Mesenchymal stem cell (in vitro differentiated cells and primary cell): ENCODE measurements around the gene TRIM3.

Experiments used
- DNase-seq: peaks from one replicate; pipeline ENCODE4 v3.0.0-alpha.2; 2013
- H2AFZ ChIP-seq: one replicate; pipeline ENCODE4 v1.6.1; 2013; ENCODE audit warnings: low read depth, mild to moderate bottlenecking, control low read depth, inconsistent platforms, low read length, moderate library complexity
- H2AK5ac ChIP-seq: 2 replicates; pipeline ENCODE4 v1.6.1; 2013; ENCODE audit warnings: low read length, moderate library complexity, mild to moderate bottlenecking, inconsistent platforms; ENCODE audit not compliant: severe bottlenecking
- H2BK120ac ChIP-seq: one replicate; pipeline ENCODE4 v1.6.1; 2013; ENCODE audit warnings: low read depth, mild to moderate bottlenecking, inconsistent platforms, low read length, moderate library complexity
- H2BK12ac ChIP-seq, 2 experiments: one replicate each; pipeline ENCODE4 v1.6.1; 2013; ENCODE audit warnings: inconsistent platforms in 2 of 2, low read length in 2 of 2, mild to moderate bottlenecking in 2 of 2, moderate library complexity in 2 of 2, control low read depth in 1 of 2
- H2BK15ac ChIP-seq: one replicate; pipeline ENCODE4 v1.6.1; 2013; ENCODE audit warnings: mild to moderate bottlenecking, low read depth, inconsistent platforms; ENCODE audit not compliant: poor library complexity, severe bottlenecking
- H2BK5ac ChIP-seq: 2 replicates; pipeline ENCODE4 v1.6.1; 2013; ENCODE audit warnings: low read depth, mild to moderate bottlenecking, low read length, control low read depth, inconsistent platforms; ENCODE audit not compliant: poor library complexity, severe bottlenecking
- H3K14ac ChIP-seq, 2 experiments: one replicate each; pipeline ENCODE4 v1.6.1; 2013; ENCODE audit warnings: inconsistent platforms in 2 of 2, low read length in 2 of 2, control low read depth in 1 of 2, mild to moderate bottlenecking in 1 of 2, moderate library complexity in 1 of 2
- H3K18ac ChIP-seq, 2 experiments: one replicate each; pipeline ENCODE4 v1.6.1; 2013; ENCODE audit warnings: inconsistent platforms in 2 of 2, low read length in 2 of 2, control low read depth in 1 of 2, low read depth in 1 of 2, mild to moderate bottlenecking in 1 of 2
- H3K23ac ChIP-seq, 2 experiments: one replicate each; pipeline ENCODE4 v1.6.1; 2013; ENCODE audit warnings: inconsistent platforms in 2 of 2, low read length in 2 of 2, mild to moderate bottlenecking in 2 of 2, moderate library complexity in 2 of 2, control low read depth in 1 of 2
- H3K27ac ChIP-seq: 2 replicates; pipeline ENCODE4 v1.5.1; 2013; ENCODE audit warnings: mild to moderate bottlenecking, moderate library complexity, low read length, control low read depth, inconsistent platforms; ENCODE audit not compliant: poor library complexity, severe bottlenecking
- H3K27me3 ChIP-seq, 2 experiments: 2 replicates each; pipeline versions ENCODE4 v1.6.1 to v1.7.0; 2013; ENCODE audit warnings: low read length in 2 of 2, mild to moderate bottlenecking in 2 of 2, moderate library complexity in 2 of 2, control low read depth in 1 of 2, inconsistent platforms in 1 of 2; ENCODE audit not compliant: control insufficient read depth in 1 of 2, insufficient read depth in 1 of 2
- H3K36me3 ChIP-seq, 2 experiments: 2 replicates each; pipeline versions ENCODE4 v1.6.1 to v1.7.0; 2013; ENCODE audit warnings: low read length in 2 of 2, control low read depth in 1 of 2, inconsistent platforms in 1 of 2, low read depth in 1 of 2, mild to moderate bottlenecking in 1 of 2; ENCODE audit not compliant: insufficient read depth in 2 of 2, control insufficient read depth in 1 of 2
- H3K4ac ChIP-seq, 2 experiments: one replicate each; pipeline ENCODE4 v1.6.1; 2013; ENCODE audit warnings: inconsistent platforms in 2 of 2, low read length in 2 of 2, mild to moderate bottlenecking in 2 of 2, moderate library complexity in 2 of 2, control low read depth in 1 of 2, low read depth in 1 of 2
- H3K4me1 ChIP-seq: 2 replicates; pipeline ENCODE4 v1.6.1; 2013; ENCODE audit warnings: low read depth, low read length, control low read depth; ENCODE audit not compliant: control insufficient read depth, insufficient read depth
- H3K4me2 ChIP-seq: 2 replicates; pipeline ENCODE4 v1.6.1; 2013; ENCODE audit warnings: low read length, mild to moderate bottlenecking, inconsistent platforms; ENCODE audit not compliant: poor library complexity, severe bottlenecking
- H3K4me3 ChIP-seq, 2 experiments: 2 replicates each; pipeline versions ENCODE4 v1.5.1 to v1.7.0; 2013; ENCODE audit warnings: low read length in 2 of 2, mild to moderate bottlenecking in 2 of 2, control low read depth in 1 of 2, low read depth in 1 of 2; ENCODE audit not compliant: insufficient read depth in 1 of 2
- H3K79me1 ChIP-seq: replicated peaks from 2 replicates; pipeline ENCODE4 v1.6.1; 2013; ENCODE audit warnings: mild to moderate bottlenecking, control low read depth, low read length, inconsistent platforms; ENCODE audit not compliant: poor library complexity, severe bottlenecking
- H3K9ac ChIP-seq: 2 replicates; pipeline ENCODE4 v1.7.0; 2013; ENCODE audit warnings: mild to moderate bottlenecking, low read length, moderate library complexity
- H3K9me3 ChIP-seq: 2 replicates; pipeline ENCODE4 v1.7.0; 2013; ENCODE audit warnings: mild to moderate bottlenecking, low read length; ENCODE audit not compliant: control insufficient read depth
- H4K8ac ChIP-seq: one replicate; pipeline ENCODE4 v1.6.1; 2013; ENCODE audit warnings: inconsistent platforms, mild to moderate bottlenecking, low read length, moderate library complexity
- H4K91ac ChIP-seq: one replicate; pipeline ENCODE4 v1.6.1; 2013; ENCODE audit warnings: mild to moderate bottlenecking, low read length, inconsistent platforms
- WGBS: methylation state at CpG from one replicate; pipeline ENCODE4 v1.1.7; 2013; ENCODE audit warnings: mixed read lengths; 5-methylcytosine and 5-hydroxymethylcytosine counted together

The TRIM3 gene

DNA sequence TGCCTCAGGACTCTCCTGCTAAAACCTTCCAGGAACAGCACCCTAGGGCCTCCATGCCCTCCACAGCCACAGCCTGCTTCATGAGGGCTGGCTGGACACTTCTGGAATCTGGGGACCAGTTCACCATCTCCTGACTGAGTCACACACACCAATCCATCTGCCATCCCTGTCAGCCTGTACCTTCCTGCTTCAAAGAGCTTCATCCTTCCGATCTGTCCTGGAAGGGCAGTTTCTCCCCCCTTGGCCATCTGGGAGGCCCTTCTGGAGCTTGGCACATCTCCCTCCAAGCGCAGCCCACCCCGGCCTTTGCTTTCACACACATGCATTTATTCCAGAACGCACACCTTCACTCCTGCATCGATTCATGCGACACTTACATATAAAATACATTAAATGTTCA is 67.9 kb downstream of the TRIM3 start:
- no peaks in the 10 kb centered on the region for H3K9me3 ChIP-seq
- no peak overlapping the region for H3K9ac ChIP-seq
- H3K27me3 ChIP-seq, result no peaks in the 10 kb centered on the region
- H2AK5ac ChIP-seq, result no peak overlapping the region
- no peak overlapping the region for H4K8ac ChIP-seq
- H3K4me2 ChIP-seq, result no peak overlapping the region
- 94% methylated on average over 6 of the region's 6 CpGs for WGBS
- H3K27ac ChIP-seq, result no peak overlapping the region
- no peak overlapping the region for H3K23ac ChIP-seq
- no peak for DNase-seq
- no peak overlapping the region for H2BK120ac ChIP-seq
- no peak overlapping the region for H3K14ac ChIP-seq
- no peak overlapping the region for H3K18ac ChIP-seq
- H3K4ac ChIP-seq, result no peak overlapping the region
- no peak overlapping the region for H2BK5ac ChIP-seq
- peaks cover 48 to 51% of the 10 kb centered on the region in 2 experiments for H3K36me3 ChIP-seq
- H3K79me1 ChIP-seq, result peaks cover 36% of the 10 kb centered on the region
- H2BK12ac ChIP-seq, result no peak overlapping the region
- no peak overlapping the region for H2BK15ac ChIP-seq
- peaks cover 31% of the 10 kb centered on the region for H3K4me1 ChIP-seq
- H4K91ac ChIP-seq, result no peak overlapping the region
- no peak overlapping the region for H3K4me3 ChIP-seq
- no peak overlapping the region for H2AFZ ChIP-seq

- WGBS, result 77% methylated on average over 12 of the region's 13 CpGs
Measured at GRCh38 chr11:6405052-6405667, 68.6 kb downstream of the TRIM3 start.

GRCh38 chr11:6404342-6405051 is 69.2 kb downstream of the TRIM3 start:
- 74% methylated on average over 15 of the region's 16 CpGs for WGBS
- H2AK5ac ChIP-seq, result no peak overlapping the region

More at GRCh38 chr11:6405052-6405667, 68.6 kb downstream of the TRIM3 start:
- Histone ChIP-seq H3K4me2 (no peak overlapping the region), H3K18ac (no peak overlapping the region), H3K9ac (no peak overlapping the region), H3K79me1 (peaks cover 36% of the 10 kb centered on the region), H2BK5ac (no peak overlapping the region), H2BK15ac (no peak overlapping the region), H2BK12ac (no peak overlapping the region), H3K4me3 (no peak overlapping the region), H3K9me3 (no peaks in the 10 kb centered on the region), H3K36me3 (peaks cover 46 to 49% of the 10 kb centered on the region in 2 experiments), H3K27ac (no peak overlapping the region), H2AK5ac (no peak overlapping the region), H3K4me1 (peaks cover 31% of the 10 kb centered on the region), H2AFZ (no peak overlapping the region), H3K27me3 (no peaks in the 10 kb centered on the region), H3K4ac (no peak overlapping the region), H4K8ac (no peak overlapping the region), H2BK120ac (no peak overlapping the region), H4K91ac (no peak overlapping the region), H3K14ac (no peak overlapping the region), H3K23ac (no peak overlapping the region)
- DNase-seq, result no peak

GRCh38 chr11:6403539-6403938 is 70.2 kb downstream of the TRIM3 start:
- Histone ChIP-seq H2BK120ac (no peak overlapping the region), H3K4me1 (peaks cover 31% of the 10 kb centered on the region), H3K4me3 (no peak overlapping the region), H2AK5ac (no peak overlapping the region), H2BK5ac (no peak overlapping the region), H2BK15ac (no peak overlapping the region), H3K79me1 (peaks cover 30% of the 10 kb centered on the region), H3K27ac (no peak overlapping the region), H3K4me2 (no peak overlapping the region), H4K8ac (no peak overlapping the region), H3K36me3 (peaks cover 45 to 51% of the 10 kb centered on the region in 2 experiments), H3K23ac (no peak overlapping the region), H3K18ac (no peak overlapping the region), H2BK12ac (no peak overlapping the region), H3K9me3 (no peaks in the 10 kb centered on the region), H3K4ac (no peak overlapping the region), H3K27me3 (no peaks in the 10 kb centered on the region), H3K9ac (no peak overlapping the region), H3K14ac (no peak overlapping the region), H2AFZ (no peak overlapping the region), H4K91ac (no peak overlapping the region)
- WGBS, result 95% methylated on average over 8 of the region's 8 CpGs
- no peak for DNase-seq

More at GRCh38 chr11:6404342-6405051, 69.2 kb downstream of the TRIM3 start:
- no peak overlapping the region for H3K23ac ChIP-seq
- H4K91ac ChIP-seq, result peak overlapping the region; percentile 31
- H3K9ac ChIP-seq, result no peak overlapping the region
- no peak overlapping the region for H3K27ac ChIP-seq
- H4K8ac ChIP-seq, result no peak overlapping the region
- no peak overlapping the region for H3K18ac ChIP-seq
- no peak overlapping the region for H3K14ac ChIP-seq
- no peak overlapping the region for H3K4me3 ChIP-seq
- peak overlapping the region in 1 of 2 experiments; percentile 28 for H3K4ac ChIP-seq
- H2AFZ ChIP-seq, result no peak overlapping the region
- no peak overlapping the region for H2BK12ac ChIP-seq
- H3K9me3 ChIP-seq, result no peaks in the 10 kb centered on the region
- DNase-seq, result peak; percentile 31
- H3K36me3 ChIP-seq, result peaks cover 43 to 47% of the 10 kb centered on the region in 2 experiments
- no peaks in the 10 kb centered on the region for H3K27me3 ChIP-seq
- H2BK15ac ChIP-seq, result no peak overlapping the region
- peaks cover 32% of the 10 kb centered on the region for H3K79me1 ChIP-seq
- no peak overlapping the region for H2BK120ac ChIP-seq
- H3K4me1 ChIP-seq, result peaks cover 31% of the 10 kb centered on the region
- no peak overlapping the region for H3K4me2 ChIP-seq
- H2BK5ac ChIP-seq, result no peak overlapping the region
